DND-41 (cell line): ENCODE results near the gene HYCC1.

Source experiments
- ATAC-seq: fragments of 200-7000 bp; cut with Tn5 transposase; 3 replicates; pipeline ENCODE4 v1.9.1; 2021; ENCODE audit warnings: low read depth; ENCODE audit not compliant: insufficient read depth
- DNase-seq: peaks from one replicate; pipeline ENCODE4 v3.0.0-alpha.2; 2020
- H2AFZ ChIP-seq: 2 replicates; pipeline ENCODE4 v1.6.0; 2012; ENCODE audit warnings: low read depth, low read length
- H3K27ac ChIP-seq: 2 replicates; pipeline ENCODE4 v1.5.1; 2012; ENCODE audit warnings: low read length, inconsistent platforms
- H3K27me3 ChIP-seq: fragments of 200-600 bp; sonication (generic); 2 replicates; pipeline ENCODE4 v1.6.0; 2012; ENCODE audit warnings: low read length, mild to moderate bottlenecking, inconsistent platforms; ENCODE audit not compliant: insufficient read depth, poor library complexity
- H3K36me3 ChIP-seq: 2 replicates; pipeline ENCODE4 v1.5.1; 2012; ENCODE audit warnings: low read length, inconsistent platforms; ENCODE audit not compliant: insufficient read depth
- H3K4me1 ChIP-seq: 2 replicates; pipeline ENCODE4 v1.5.1; 2012; ENCODE audit warnings: mild to moderate bottlenecking, low read length; ENCODE audit not compliant: insufficient read depth
- H3K4me2 ChIP-seq: 2 replicates; pipeline ENCODE4 v1.6.0; 2012; ENCODE audit warnings: mild to moderate bottlenecking, moderate library complexity, low read length, inconsistent platforms; ENCODE audit not compliant: insufficient read depth
- H3K4me3 ChIP-seq, 2 experiments: fragments of 200-600 bp in 1 of 2; shearing (Covaris generic) in 1 of 2; 2 replicates each; pipeline ENCODE4 v1.5.1; 2012 to 2016; ENCODE audit warnings: inconsistent platforms in 2 of 2, low read length in 2 of 2, mild to moderate bottlenecking in 2 of 2, low read depth in 1 of 2, moderate library complexity in 1 of 2
- H3K79me2 ChIP-seq: 2 replicates; pipeline ENCODE4 v1.6.0; 2012; ENCODE audit warnings: low read length, inconsistent platforms; ENCODE audit not compliant: insufficient read depth
- H3K9ac ChIP-seq: 2 replicates; pipeline ENCODE4 v1.6.0; 2012; ENCODE audit warnings: low read depth, mild to moderate bottlenecking, inconsistent platforms, low read length, moderate library complexity
- H3K9me3 ChIP-seq: 2 replicates; pipeline ENCODE4 v1.5.1; 2012; ENCODE audit warnings: low read length, moderate library complexity, mild to moderate bottlenecking, inconsistent platforms; ENCODE audit not compliant: insufficient read depth, severe bottlenecking
- H4K20me1 ChIP-seq: 2 replicates; pipeline ENCODE4 v1.6.0; 2012; ENCODE audit warnings: low read length; ENCODE audit not compliant: insufficient read depth
- CTCF ChIP-seq: IDR thresholded peaks from 2 replicates; pipeline ENCODE4 v1.5.1; 2012; ENCODE audit warnings: borderline replicate concordance, low read length, moderate library complexity, mild to moderate bottlenecking; ENCODE audit not compliant: poor library complexity, severe bottlenecking; ENCODE audit errors: extremely low read depth
- EZH2 ChIP-seq: IDR thresholded peaks from 3 replicates; pipeline ENCODE4 v1.6.1; 2012; ENCODE audit warnings: borderline replicate concordance, low read depth, mild to moderate bottlenecking, moderate library complexity, low read length, inconsistent platforms; ENCODE audit not compliant: severe bottlenecking

HYCC1 gene

GRCh38 chr7:23000597-23001360 is 13.2 kb downstream of the HYCC1 start:
- ATAC-seq: no peak
- Histone ChIP-seq H3K27ac (no peak overlapping the region), H3K4me2 (no peak overlapping the region), H3K4me3 (no peak overlapping the region), H2AFZ (no peak overlapping the region), H3K9ac (no peak overlapping the region), H3K36me3 (no peaks in the 10 kb centered on the region), H3K27me3 (no peaks in the 10 kb centered on the region), H3K79me2 (peaks cover 20% of the 10 kb centered on the region), H3K4me1 (no peaks in the 10 kb centered on the region), H3K9me3 (no peaks in the 10 kb centered on the region), H4K20me1 (peaks cover 5% of the 10 kb centered on the region; the same call in 1 of the 2 replicates)
- no peak for TF ChIP-seq EZH2
- TF ChIP-seq CTCF: no peak
- DNase-seq: no peak

- Histone ChIP-seq H3K9me3 (no peaks in the 10 kb centered on the region), H2AFZ (no peak overlapping the region), H3K4me1 (no peaks in the 10 kb centered on the region), H4K20me1 (peaks cover 6% of the 10 kb centered on the region; the same call in 1 of the 2 replicates), H3K36me3 (no peaks in the 10 kb centered on the region), H3K9ac (no peak overlapping the region), H3K79me2 (peaks cover 15% of the 10 kb centered on the region), H3K27ac (no peak overlapping the region), H3K4me2 (no peak overlapping the region), H3K4me3 (no peak overlapping the region), H3K27me3 (no peaks in the 10 kb centered on the region)
- TF ChIP-seq CTCF (no peak), EZH2 (no peak)
- DNase-seq (no peak), ATAC-seq (no peak)
Measured at GRCh38 chr7:22998519-22998896, 15.4 kb downstream of the HYCC1 start.

GRCh38 chr7:22997871-22998518 is 15.9 kb downstream of the HYCC1 start:
- Histone ChIP-seq H3K79me2 (peaks cover 14% of the 10 kb centered on the region), H3K4me2 (no peak overlapping the region), H3K27me3 (no peaks in the 10 kb centered on the region), H3K4me1 (no peaks in the 10 kb centered on the region), H4K20me1 (peaks cover 4% of the 10 kb centered on the region; the same call in 1 of the 2 replicates), H2AFZ (no peak overlapping the region), H3K36me3 (no peaks in the 10 kb centered on the region), H3K9me3 (no peaks in the 10 kb centered on the region), H3K4me3 (no peak overlapping the region), H3K27ac (no peak overlapping the region), H3K9ac (no peak overlapping the region)
- TF ChIP-seq CTCF: no peak
- TF ChIP-seq EZH2: no peak
- no peak for DNase-seq
- ATAC-seq: no peak
